ENCODE measurements around the gene PPOX. TPM values are rescaled to one million over a fixed set of nuclear protein-coding genes. Genes with fewer than 3 reads are reported as not detected.

PPOX gene
- total RNA-seq, 1 experiment from 2014 or later, result 30.3 TPM

DNA sequence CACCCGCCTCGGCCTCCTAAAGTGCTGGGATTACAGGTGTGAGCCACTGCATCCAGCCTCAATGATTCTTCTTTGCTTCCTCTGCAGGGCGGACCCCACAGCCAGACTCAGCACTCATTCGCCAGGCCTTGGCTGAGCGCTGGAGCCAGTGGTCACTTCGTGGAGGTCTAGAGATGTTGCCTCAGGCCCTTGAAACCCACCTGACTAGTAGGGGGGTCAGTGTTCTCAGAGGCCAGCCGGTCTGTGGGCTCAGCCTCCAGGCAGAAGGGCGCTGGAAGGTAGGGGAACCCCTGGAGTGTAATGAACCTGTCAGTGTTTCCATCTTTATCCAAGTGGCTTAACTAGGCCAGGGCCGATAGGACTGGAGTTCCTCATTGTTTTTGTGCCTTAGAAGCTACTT lies 2.7 kb downstream of the PPOX start:
- DNase-seq (ENCODE audit: unreplicated experiment), result no peak
- H3K4me3 Mint-ChIP-seq (ENCODE audit: unreplicated experiment), result peak overlapping the region; percentile 98
- ChIA-PET CTCF (interaction anchor here (0.6 to 4.9 kb wide), 12 partner anchors 8 to 339 kb away, joined by 3 to 33 read pairs (median 3); partner anchors contain the start of genes B4GALT3 and NDUFS2), POLR2A (interaction anchor here (1.3 to 5.5 kb wide), 6 partner anchors 7 to 148 kb away, joined by 3 to 101 read pairs (median 14); partner anchors contain the start of genes B4GALT3, F11R, NIT1 and PFDN2)
- H3K36me3 Mint-ChIP-seq (ENCODE audit: insufficient read depth, unreplicated experiment), result peaks cover 77% of the 10 kb centered on the region
- peak overlapping the region; percentile 100 for H3K27ac Mint-ChIP-seq (ENCODE audit: low read depth, unreplicated experiment)
- H3K4me1 Mint-ChIP-seq (ENCODE audit: insufficient read depth, unreplicated experiment), result peaks cover 45% of the 10 kb centered on the region
- H3K9me3 Mint-ChIP-seq (ENCODE audit: unreplicated experiment), result no peaks in the 10 kb centered on the region
- TF ChIP-seq, protein P1, sequence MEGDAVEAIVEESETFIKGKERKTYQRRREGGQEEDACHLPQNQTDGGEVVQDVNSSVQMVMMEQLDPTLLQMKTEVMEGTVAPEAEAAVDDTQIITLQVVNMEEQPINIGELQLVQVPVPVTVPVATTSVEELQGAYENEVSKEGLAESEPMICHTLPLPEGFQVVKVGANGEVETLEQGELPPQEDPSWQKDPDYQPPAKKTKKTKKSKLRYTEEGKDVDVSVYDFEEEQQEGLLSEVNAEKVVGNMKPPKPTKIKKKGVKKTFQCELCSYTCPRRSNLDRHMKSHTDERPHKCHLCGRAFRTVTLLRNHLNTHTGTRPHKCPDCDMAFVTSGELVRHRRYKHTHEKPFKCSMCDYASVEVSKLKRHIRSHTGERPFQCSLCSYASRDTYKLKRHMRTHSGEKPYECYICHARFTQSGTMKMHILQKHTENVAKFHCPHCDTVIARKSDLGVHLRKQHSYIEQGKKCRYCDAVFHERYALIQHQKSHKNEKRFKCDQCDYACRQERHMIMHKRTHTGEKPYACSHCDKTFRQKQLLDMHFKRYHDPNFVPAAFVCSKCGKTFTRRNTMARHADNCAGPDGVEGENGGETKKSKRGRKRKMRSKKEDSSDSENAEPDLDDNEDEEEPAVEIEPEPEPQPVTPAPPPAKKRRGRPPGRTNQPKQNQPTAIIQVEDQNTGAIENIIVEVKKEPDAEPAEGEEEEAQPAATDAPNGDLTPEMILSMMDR (IDR thresholded peaks at IDR 0.05; ENCODE audit: unreplicated experiment), result no peak
- H3K27me3 Mint-ChIP-seq (ENCODE audit: insufficient read depth, unreplicated experiment), result no peaks in the 10 kb centered on the region
- intact Hi-C loops (cut with micrococcal nuclease), result no loop called here
- BruUV-seq (replicated peaks), result no TSS peak

DNA sequence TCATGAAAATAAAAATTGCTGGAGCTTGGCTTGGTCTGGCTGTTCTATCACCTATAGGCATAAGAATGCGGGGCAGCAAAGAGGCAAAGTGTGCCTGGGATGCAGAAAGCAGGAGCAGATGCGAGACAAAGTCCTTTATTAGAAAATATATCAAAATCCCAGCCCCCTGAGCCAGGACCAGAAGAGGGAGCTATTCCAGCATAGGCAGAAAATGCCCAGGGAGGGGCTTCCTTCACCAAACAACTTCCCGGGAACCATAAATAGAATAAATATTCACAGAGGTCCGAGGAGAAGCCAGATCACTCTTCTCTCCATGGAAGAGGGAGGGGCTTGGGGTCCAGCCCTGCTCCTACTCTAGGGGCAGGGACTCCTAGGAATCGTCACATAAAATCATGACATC lies 5.0 kb downstream of the PPOX start:
- H3K27me3 Mint-ChIP-seq (ENCODE audit: insufficient read depth, unreplicated experiment), result no peaks in the 10 kb centered on the region
- POLR2A ChIA-PET, result interaction anchor here (2.6 to 3.3 kb wide), 2 partner anchors 11 to 31 kb away, joined by 8 to 14 read pairs; partner anchors contain the start of gene NDUFS2
- H3K4me1 Mint-ChIP-seq (ENCODE audit: insufficient read depth, unreplicated experiment), result peaks cover 43% of the 10 kb centered on the region
- intact Hi-C loops (cut with micrococcal nuclease), result no loop called here
- BruUV-seq (replicated peaks), result no TSS peak
- H3K9me3 Mint-ChIP-seq (ENCODE audit: unreplicated experiment), result no peaks in the 10 kb centered on the region
- H3K36me3 Mint-ChIP-seq (ENCODE audit: insufficient read depth, unreplicated experiment), result peaks cover 69% of the 10 kb centered on the region
- TF ChIP-seq, protein P1 (IDR thresholded peaks at IDR 0.05; ENCODE audit: unreplicated experiment), result no peak
- H3K4me3 Mint-ChIP-seq (ENCODE audit: unreplicated experiment), result no peak overlapping the region
- CTCF ChIA-PET, result interaction anchor here (0.6 to 3.9 kb wide), 9 partner anchors 9 to 887 kb away, joined by 3 to 25 read pairs (median 6); partner anchors contain the start of gene TOMM40L
- DNase-seq (ENCODE audit: unreplicated experiment), result no peak
- no peak overlapping the region for H3K27ac Mint-ChIP-seq (ENCODE audit: low read depth, unreplicated experiment)

GRCh38 chr1:161171696-161172095 lies 5.5 kb downstream of the PPOX start:
- ChIA-PET CTCF (interaction anchor here (0.8 to 3.9 kb wide), 6 partner anchors 8 to 210 kb away, joined by 3 to 25 read pairs (median 7); partner anchors contain the start of gene TOMM40L), POLR2A (interaction anchor here (0.8 to 3.3 kb wide), 3 partner anchors 11 to 142 kb away, joined by 3 to 14 read pairs (median 8); partner anchors contain the start of genes NDUFS2 and SDHC)
- peaks cover 69% of the 10 kb centered on the region for H3K36me3 Mint-ChIP-seq (ENCODE audit: insufficient read depth, unreplicated experiment)
- no peak for DNase-seq (ENCODE audit: unreplicated experiment)
- no peaks in the 10 kb centered on the region for H3K27me3 Mint-ChIP-seq (ENCODE audit: insufficient read depth, unreplicated experiment)
- BruUV-seq (replicated peaks), result no TSS peak
- H3K27ac Mint-ChIP-seq (ENCODE audit: low read depth, unreplicated experiment), result no peak overlapping the region
- peaks cover 45% of the 10 kb centered on the region for H3K4me1 Mint-ChIP-seq (ENCODE audit: insufficient read depth, unreplicated experiment)
- H3K4me3 Mint-ChIP-seq (ENCODE audit: unreplicated experiment), result no peak overlapping the region
- TF ChIP-seq, protein P1 (IDR thresholded peaks at IDR 0.05; ENCODE audit: unreplicated experiment), result no peak
- H3K9me3 Mint-ChIP-seq (ENCODE audit: unreplicated experiment), result no peaks in the 10 kb centered on the region
- intact Hi-C loops (cut with micrococcal nuclease), result no loop called here

GRCh38 chr1:161172349-161172748 lies 6.1 kb downstream of the PPOX start:
- DNase-seq (ENCODE audit: unreplicated experiment), result no peak
- Mint-ChIP-seq H3K9me3 (ENCODE audit: unreplicated experiment) (no peaks in the 10 kb centered on the region), H3K4me3 (ENCODE audit: unreplicated experiment) (no peak overlapping the region), H3K27ac (ENCODE audit: low read depth, unreplicated experiment) (peak overlapping the region; percentile 83), H3K36me3 (ENCODE audit: insufficient read depth, unreplicated experiment) (peaks cover 69% of the 10 kb centered on the region), H3K4me1 (ENCODE audit: insufficient read depth, unreplicated experiment) (peaks cover 39% of the 10 kb centered on the region), H3K27me3 (ENCODE audit: insufficient read depth, unreplicated experiment) (no peaks in the 10 kb centered on the region)
- CTCF ChIA-PET, result interaction anchor here (1.1 to 3.9 kb wide), 2 partner anchors 20 to 210 kb away, joined by 3 to 25 read pairs; no protein-coding TSS in a partner anchor
- POLR2A ChIA-PET, result interaction anchor here (0.6 to 3.3 kb wide), 4 partner anchors 10 to 141 kb away, joined by 3 to 14 read pairs (median 6); partner anchors contain the start of genes NDUFS2 and SDHC
- no TSS peak for BruUV-seq (replicated peaks)
- intact Hi-C loops (cut with micrococcal nuclease), result no loop called here
- TF ChIP-seq, protein P1 (IDR thresholded peaks at IDR 0.05; ENCODE audit: unreplicated experiment), result no peak

All from MCF 10A (cell line).